8988T (cell line): ENCODE data around the gene PIEZO1.
A peak's percentile ranks its signal among the peaks of the same experiment; 100 is the strongest.
"Not testable (repeated sequence)": the region's sequence is repeated elsewhere in the genome, so short reads cannot be mapped to it uniquely, and the experiment has no call there.

ENCODE experiments used
- DNase-seq: peaks from one replicate; pipeline ENCODE4 v3.0.0; 2011

Gene PIEZO1

DNA sequence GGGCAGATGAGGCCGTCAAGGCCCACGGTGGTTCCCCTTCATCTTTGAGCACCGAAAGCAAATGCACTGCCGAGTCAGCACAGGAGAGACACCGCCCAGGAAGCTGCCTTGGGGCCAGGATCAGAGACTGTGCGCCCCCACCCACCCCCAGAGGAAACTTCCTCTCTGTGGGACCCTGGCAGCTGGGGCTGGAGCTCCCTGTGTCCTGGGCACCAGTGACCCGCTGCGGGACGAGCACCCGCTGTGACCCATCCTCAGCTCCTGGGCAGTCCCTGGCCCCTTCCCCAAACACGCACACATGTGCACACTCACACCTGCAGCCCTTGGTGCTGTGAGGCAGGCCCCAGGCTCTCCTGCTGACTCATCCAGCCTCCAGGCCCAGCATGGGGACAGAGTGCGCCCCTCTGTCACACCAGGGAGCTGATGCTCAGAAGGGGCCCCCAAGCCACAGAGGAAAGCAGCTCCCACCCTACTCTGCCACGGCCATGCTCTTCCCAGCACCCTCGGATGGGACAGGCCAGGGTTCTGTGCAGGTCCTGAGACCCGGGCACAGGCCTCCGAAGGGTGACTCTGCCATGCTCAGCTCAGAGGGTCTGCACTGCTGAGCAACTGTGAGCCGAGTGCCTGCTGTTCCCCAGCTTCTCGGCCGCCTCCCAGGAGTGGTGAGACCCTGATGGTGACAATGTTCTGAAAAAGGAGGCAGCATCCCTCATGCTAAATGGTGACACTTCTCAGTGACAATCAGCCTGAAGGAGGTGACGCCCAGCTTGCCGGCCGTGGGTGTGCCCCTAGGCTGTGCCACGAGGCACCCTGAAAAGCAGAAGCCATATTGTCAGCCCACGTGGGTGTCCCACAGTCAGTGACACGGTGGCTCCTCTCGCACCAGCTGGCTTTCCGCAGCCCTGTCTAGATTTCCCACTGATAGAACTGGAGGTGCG is 3.6 kb downstream of the PIEZO1 start:
- DNase-seq = peak; percentile 64

DNA sequence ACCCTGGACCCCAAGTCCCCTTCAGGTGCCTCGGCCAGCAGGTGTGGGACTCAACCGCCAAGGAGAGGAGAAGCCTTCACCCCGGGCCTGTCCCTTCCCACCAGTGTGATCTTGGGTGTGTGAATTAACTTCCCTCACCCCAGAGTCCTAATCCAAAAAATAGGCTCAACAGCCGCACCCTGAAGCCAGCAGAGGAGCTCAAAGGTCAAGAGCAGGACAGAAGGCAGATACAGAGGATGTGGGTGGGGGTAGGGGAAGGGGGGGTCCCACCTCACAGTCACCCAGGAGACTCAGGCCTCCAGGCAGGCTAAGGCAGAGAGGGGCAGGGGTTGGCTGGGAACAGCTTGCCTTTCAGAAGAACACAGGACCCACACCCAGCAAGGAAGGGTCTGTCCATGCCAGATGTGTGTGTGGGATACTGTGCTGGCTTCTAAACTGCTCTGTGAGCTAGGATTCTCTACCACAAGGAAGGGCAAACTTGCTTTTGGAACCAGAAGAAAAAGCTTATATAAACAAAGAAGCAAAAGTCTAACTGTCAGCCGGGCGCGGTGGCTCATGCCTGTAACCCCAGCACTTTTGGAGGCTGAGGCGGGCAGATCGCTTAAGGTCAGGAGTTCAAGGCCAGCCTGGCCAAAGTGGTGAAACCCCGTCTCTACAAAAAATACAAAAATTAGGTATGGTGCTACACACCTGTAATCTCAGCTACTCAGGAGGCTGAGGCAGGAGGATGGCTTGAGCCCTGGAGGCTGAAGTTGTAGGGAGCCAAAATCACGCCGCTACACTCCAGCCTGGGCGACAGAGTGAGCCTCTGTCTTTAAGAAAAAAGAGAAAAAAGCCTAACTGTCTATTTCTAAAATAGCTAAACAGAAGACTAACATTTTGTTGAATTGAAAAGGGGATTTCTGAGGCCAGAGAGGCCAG is 4.6 kb downstream of the PIEZO1 start:
- DNase-seq = no peak

DNA sequence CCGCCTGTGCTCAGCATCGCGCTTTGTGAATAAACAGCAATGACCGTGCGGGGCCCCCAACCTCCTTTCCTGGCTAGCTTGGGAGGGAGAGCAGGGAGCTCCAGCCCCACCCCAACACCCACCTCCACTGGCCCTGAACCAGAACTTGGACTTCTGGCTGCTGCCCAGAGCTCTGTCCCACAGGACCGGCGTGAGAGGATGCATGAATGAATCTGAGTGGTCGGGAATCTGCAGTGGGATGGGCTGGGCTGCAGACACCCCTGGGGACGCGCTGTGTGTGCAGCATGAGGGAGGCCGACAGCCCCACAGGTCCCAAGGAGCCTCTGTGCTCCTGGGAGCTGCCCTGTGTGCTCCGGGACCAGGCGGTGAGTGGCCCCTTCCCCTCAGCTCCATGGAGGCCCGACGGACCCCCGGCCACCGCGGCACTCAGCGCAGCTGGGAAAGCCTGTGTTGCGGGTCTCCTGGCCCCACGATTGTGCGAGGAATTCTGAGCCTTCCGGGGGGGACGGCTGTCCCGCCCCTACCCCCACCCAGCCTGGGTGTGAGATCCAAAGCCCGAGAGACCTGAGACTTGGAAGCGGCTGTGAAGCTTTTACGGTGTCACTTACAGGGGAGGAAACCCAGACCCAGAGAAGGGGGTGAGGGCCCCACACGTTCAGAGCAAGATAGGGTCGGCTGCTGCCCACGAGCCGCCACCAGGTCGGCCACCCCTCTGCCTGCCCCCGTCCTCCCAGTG is 5.4 kb downstream of the PIEZO1 start:
- DNase-seq = no peak

DNA sequence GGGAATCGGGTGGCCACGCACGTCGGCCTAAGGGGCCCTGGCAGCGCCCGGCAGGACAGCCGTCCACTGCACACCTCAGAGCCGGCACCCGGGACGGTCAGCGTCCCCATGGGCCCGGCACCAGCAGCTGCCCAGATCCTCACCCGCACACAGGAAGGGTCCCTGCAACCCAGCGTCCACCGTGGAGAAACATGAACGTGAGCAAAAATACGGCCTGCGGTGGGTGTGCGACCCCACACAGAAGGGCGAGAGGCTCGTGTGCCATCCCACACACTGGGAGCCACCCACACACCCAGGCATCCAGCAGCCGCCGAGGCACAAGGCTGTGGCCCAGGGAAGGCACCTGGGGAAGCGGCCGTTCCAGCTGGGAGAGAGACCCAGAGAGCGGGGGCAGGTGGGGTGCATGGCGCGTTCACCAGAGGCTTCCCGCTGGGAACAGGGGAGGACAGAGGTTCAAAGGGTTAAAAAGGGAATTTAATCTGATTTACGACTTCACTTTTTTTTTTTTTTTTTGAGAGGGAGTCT is 6.4 kb downstream of the PIEZO1 start:
- DNase-seq = no peak

DNA sequence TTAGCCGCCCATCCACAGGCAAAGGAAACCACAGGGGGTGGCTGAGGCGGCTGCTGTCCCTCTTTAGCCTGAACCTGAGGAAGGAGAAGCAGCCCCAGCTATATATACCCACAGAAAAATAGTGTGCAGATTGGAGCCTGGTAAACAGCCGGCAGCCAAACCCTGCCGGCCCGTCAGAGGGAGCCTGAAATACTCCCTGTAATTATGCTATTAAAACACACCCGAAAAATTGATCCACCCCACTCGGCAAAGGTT is 6.8 kb downstream of the PIEZO1 start:
- DNase-seq = no peak

DNA sequence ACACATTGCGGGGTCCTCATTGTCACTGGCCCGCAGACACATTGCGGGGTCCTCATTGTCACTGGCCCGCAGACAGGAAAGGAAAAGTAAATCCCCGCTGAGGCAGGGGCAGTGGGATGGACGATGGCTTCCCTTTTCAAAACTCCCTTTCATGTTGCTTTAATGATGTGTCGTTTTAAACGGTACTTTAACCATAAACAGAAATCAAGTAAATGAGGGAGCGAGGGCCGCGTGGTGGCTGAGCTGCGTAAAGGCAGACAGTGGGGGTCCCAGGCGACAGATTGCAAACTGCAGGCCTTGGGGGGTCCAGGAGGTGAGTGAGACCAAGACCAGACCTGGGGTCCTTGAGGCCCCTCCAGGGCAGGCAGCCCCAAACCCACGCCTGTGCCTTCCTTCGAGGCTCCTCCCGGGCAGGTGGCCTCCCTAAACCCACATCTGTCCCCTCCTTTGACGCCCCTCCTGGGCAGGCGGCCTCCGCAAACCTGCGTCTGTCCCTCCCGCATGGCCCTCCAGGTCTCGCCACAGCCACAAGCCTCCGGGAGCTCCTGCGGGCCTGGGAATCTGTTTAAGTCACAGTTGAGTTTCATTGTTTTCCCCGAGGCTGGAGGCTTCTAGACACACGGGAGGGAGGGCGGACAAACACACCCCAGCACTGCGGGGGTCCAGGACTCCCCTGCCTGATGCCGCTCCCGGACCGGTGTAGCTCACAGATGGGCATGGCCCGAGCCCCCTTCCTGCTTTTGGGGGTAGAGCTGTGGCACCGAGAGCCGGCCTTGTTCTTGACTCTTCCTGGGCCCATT is 7.3 kb downstream of the PIEZO1 start:
- no peak for DNase-seq

DNA sequence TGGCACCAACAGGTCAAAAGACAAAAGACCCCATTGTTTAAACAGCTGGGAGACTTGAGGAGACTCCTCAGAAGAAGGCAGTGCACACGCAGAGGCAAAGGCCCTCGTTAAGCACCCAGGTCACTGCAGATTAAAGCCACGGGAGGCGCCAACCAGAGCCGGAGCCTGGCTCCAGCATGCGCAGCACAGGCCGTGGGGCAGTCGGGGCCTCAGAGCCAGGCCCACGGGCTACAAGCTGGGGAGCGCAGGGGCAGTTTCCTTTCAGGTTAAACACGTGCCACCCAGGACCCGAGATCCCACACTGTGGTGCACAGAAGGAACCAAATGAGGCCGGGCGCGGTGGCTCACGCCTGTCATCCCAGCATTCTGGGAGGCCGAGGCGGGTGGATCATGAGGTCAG is 9.2 kb downstream of the PIEZO1 start:
- DNase-seq = no peak

DNA sequence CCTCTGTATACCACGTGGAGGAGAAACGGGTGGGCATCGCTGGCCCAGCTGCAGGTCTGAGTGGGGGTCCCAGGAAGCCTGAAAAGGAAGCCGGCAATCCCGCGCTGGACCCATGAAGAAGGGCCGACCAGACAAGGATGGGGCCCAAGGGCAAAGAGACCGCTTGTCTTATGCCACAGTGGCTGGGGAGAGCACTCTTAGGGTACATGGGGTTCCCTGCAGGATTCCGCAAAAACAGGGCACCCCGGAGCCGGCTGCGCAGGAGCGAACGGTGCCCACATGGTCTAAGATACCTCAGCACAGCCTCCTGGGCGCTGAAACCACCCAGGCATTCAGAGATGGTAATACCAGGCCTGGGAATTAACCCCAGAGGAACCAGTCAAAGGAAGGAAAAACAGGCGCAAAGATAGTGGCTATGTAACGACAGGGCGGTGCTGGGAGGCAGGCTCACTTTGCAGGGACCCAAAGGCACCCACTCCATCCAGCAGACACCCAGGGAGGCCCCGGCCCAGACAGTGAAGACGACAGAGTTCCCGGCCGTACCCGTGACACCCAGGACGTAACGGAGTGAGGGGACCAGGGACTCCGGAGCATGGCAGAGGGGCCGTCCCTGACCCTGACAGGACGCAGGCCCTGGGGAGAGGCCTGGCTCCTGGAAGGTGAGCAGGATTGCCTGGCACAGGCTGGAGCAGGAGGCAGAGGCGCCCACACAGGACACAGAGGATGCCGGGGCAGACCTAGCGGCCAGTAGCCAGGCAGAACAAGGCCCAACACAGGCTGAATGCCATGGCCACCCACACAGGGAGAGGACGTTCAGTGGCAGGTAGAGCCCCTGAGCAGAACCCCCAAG is 10.3 kb downstream of the PIEZO1 start:
- no peak for DNase-seq

DNA sequence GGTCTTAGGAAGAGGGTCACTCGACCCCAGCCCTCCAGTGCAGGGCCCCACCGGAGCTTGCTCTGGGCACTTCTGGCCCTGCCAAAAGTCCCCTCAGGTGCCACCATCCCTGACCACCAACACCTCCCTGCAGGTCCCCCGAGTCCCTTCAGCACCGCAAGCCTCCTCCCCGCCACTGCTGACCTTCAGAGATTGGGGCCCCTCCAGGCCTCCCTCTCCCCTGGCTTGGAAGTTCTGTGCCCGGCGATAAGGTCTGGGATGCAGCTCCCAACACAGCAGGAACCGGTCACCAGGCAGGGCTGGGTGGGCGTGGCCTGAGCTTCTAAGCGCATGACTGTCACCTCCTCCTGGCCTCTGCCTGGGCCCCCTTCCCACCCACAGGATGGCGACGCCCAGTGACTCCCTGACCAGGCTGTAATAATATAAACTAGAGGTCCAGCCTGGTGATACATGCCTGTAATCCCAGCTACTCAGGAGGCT is 11.2 kb downstream of the PIEZO1 start:
- DNase-seq = peak; percentile 65

DNA sequence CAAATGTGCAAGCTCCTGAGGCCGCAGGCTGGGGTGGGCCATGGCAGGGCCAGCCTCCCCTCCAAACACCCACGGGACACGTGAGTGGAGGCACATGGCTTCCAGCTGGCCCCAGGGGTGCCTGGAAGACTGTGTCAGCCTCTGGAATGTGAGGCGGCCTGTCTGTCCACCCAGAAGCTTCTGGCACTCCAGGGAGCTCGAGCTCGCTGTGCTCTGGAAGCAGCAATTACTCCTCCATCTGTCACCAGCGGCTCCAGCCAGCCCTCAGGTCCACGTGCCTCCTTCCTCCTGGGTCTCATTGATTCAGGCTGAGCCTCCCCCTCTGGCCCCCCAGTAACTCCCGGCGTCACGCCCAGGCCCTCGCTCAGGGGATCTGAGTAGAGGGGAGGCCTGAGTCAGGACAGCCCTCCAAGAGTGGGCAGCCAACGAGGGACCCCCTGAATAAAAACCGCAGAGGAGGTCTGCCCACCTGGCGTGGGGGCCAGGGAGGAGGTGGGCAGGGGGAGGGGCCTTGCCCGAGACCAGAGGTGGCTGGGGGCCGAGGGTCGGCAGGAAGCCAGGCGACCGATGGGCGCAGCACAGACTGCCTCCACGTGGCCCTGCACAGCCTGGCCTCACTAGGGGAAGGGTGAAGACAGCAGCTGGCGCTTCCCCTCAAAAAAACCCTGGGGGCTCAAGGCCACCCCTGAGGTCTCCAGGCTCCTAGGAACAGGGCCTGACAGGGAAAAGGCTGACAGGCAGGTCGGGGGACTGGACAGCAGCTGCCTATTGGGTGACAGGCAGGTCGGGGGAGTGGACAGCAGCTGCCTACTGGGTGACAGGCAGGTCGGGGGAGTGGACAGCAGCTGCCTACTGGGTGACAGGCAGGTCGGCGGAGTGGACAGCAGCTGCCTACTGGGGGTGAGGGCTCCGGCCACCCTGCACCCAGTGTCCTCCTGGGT is 11.9 kb downstream of the PIEZO1 start:
- DNase-seq = no peak

DNA sequence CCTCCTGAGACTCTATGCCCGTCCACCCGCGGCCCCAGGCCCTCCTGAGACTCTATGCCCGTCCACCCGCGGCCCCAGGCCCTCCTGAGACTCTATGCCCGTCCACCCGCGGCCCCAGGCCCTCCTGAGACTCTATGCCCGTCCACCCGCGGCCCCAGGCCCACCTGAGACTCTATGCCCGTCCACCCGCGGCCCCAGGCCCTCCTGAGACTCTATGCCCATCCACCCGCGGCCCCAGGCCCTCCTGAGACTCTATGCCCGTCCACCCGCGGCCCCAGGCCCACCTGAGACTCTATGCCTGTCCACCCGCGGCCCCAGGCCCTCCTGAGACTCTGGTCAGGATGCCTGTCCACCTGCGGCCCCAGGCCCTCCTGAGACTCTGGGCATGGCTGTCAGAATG is 13.2 kb downstream of the PIEZO1 start:
- DNase-seq = not testable (repeated sequence)

DNA sequence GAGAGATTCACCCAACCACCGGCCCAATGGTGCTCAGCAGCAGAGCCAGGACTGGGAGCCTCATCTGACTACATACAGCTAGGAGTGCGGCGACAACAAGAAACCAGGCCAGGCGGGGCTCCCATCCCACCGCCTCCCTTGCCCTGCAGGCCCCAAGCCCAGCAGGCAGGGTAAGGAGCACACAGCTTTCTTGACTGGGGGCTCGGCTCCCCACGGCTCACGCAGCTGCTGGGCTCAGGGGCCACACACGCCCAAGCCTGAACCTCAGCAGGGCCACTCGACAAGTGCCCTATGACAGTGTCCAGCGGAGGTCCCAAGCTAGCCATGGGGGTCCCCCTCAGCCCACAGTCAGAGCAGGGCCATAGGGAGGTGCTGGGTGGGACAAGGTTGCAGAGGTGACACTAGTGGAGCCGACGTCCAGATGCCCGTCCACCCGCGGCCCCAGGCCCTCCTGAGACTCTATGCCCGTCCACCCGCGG is 13.7 kb downstream of the PIEZO1 start:
- no peak for DNase-seq

DNA sequence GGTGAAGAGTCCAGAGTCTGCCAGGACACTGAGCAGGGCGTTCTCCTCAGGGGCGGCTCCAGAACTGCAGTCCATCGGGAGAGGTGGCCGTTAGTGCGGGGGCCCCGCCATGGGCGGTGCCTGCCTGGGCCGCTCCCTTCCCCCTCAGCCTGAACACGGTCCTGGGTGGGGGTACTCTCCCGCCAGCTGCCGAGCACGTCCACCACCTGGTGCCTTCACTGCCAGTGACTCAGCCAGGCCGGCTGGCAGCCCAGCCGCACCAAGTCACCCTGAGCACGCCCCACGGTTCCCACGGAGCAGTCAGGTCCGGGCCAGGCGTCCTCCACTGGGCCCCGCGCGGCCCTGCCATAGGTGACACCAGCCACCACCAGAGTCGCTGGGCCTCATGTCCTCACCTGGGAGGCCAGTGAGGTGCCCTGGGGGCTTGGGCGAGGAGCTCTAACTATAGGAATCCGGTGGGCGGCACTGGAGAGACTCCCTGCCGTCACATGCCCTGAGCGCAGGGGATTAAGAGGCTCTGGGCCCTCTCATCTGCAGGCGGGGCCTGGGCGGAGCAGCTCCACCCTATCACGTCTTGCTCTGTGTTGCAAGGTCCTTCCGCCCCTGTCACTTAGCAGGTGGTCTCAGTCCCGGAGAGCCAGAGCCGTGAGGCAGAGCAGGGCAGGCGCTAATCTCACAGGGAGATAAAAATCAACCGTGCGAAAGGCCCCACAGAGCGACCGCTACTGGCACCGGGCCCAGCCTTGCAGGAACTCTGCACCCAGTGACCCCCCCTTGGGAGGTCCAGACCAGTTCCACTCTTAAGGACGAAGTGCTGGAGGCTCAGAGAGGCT is 14.3 kb downstream of the PIEZO1 start:
- peak; percentile 92 for DNase-seq

DNA sequence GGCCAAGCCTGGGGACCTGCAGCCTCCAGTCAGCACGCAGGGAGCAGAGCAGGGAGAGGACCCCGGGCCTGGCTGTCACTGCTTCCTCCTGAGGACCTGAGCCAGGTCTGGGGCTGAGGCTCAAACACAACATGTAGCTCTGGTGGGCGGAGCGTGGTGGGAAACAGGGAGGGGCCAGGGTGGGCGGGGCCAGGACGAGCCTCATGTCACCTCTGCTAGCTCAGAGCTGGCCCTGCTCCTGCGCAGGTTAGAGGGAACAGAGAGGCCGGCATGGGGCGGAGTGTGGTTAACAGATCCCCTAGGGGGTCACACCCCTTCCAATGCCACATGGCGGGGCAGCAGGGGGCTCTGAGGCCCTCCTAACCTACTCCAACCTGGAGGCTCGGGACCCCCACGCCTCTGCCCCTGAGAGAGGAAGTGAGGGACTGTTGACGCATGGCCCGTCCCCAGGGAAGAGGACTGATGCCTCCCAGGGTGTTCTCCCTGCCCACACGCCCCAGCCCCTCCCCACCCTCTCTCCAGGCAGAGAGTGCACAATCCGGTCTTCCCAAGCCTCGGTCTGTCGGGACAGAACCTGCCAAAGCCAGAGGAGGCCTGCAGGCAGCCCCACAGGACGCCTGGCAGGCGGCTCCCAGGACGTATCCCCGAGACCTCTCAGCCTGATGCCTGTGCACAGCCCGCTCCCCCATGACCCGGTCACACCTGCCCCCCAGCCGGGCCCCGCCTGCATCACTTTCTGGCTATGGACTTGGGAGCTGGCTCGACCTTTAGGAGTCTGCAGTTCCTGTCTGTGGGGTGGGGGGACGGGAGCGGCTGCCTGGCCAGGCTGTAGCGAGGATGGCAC is 15.2 kb downstream of the PIEZO1 start:
- DNase-seq = peak; percentile 86

DNA sequence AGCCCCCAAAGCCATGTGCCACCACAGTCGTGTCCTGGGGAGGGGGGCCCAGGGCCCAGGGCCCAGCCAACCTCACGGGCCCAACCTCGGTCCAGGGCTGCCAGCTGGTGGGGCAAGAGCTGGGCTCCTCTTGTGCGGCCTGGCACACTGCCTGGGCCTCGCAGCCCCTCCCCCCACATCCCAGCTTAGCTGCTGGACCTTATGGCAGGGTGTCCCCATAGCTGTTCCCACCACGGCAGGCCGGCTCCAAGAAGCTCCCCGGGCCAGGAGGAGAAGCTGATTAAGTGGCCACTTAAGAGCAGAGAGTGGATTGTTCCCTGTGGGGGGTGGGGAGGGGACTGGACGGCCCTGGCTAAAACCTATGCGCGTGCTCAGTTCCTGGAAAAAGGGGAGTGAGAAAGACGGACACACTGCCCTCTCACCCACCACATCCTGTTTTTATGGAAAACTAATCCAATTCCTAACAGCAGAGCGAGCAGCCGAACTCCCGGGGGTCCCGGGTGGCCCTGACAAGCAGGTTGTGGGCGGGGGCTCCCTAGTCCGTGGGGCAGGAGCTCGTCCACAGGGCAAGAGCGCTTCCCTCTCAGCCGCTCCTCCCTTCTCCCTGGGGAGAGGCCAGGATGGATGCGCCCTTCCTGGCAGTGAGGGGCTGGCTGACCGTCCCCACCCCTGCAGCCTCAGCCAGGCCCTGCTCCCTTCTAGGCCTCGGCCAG is 16.8 kb downstream of the PIEZO1 start:
- no peak for DNase-seq

DNA sequence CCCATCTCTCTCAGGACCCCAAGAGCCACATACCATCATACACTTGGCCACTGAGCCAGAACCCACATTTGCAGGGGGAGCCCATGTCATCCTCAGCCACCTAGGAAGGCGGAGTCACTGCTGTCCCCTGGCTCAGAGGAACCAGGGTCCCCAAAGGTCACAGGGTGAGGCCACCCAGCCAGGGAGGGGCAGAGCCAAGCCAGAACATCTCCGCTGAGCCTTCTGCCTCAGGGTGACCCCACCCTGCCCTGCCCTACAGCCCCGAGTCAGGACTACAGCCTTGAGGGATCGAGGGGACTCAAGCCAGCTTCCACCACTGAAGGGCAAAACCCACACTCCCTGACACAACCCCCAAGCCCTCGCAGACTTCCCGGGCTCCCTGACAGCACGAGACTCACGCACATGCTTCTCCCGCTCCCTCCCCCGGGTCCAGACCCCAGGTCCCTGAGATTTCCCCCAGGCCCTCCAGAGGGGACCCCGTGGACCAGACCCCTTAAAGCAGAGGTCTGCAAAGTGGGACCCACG is 17.4 kb downstream of the PIEZO1 start:
- DNase-seq = no peak

DNA sequence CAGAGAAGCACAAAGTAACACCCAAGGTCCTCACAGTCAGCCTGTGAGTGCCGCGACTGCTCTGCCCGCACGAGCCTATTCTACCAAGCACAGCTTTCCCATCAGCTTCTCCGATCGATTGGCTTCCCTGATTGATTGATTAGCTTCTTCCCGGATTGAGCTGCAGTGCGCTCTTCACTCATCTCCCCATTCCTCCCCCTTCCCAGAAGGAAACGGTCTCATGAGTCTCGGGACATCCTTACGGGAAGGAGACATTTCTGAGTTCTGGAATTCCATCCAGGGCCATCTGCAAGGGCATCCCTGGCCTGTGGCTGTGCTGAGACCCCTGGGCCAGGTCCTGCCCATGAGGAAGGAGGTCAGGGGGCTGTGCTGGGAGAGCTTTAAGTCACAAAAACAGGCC is 18.0 kb downstream of the PIEZO1 start:
- no peak for DNase-seq
